ENCODE measurements around the gene TMPRSS13. TPM values are rescaled to one million over a fixed set of nuclear protein-coding genes. Genes with fewer than 3 reads are reported as not detected.

Gene TMPRSS13
- polyA plus RNA-seq, 2 of the 4 experiments (the other 2 are of a cell fraction), result not detected

- no peak for DNase-seq (ENCODE audit: low read depth in 1 of 2, low spot score in 1 of 2)
- Histone ChIP-seq H3K4me1 (no peaks in the 10 kb centered on the region), H3K27ac (no peak overlapping the region), H3K9me3 (no peaks in the 10 kb centered on the region), H3K4me3 (no peak overlapping the region), H3K4me2 (no peak overlapping the region)
- TF ChIP-seq RNF2 (IDR thresholded peaks at IDR 0.05; ENCODE audit: borderline replicate concordance, low read depth), result no peak
- POLR2A ChIA-PET, result no interaction called here
- WGBS (ENCODE audit: missing lambda C conversion rate), result 62% methylated on average over 5 of the region's 5 CpGs
- no peak for FAIRE-seq
- ATAC-seq, result no peak
- CTCF ChIA-PET, result interaction anchor here (7.0 kb wide), 1 partner anchor 13 kb away, joined by 34 read pairs; no protein-coding TSS in a partner anchor
Observed at GRCh38 chr11:117933930-117934329, 4.7 kb upstream of the TMPRSS13 start.

- no peak for DNase-seq (ENCODE audit: low read depth in 1 of 2, low spot score in 1 of 2)
- 92% methylated on average over 3 of the region's 4 CpGs for WGBS (ENCODE audit: missing lambda C conversion rate)
- no peak overlapping the region for H3K27ac ChIP-seq
- TF ChIP-seq ZFP36 (IDR thresholded peaks at IDR 0.05; ENCODE audit: borderline replicate concordance, partially characterized antibody) (no peak), MAFK (IDR thresholded peaks at IDR 0.05; ENCODE audit: partially characterized antibody) (no peak), RCOR1 (IDR thresholded peaks at IDR 0.05; ENCODE audit: low read depth, low read length) (no peak), TFCP2L1 (CRISPR knock-in tag; IDR thresholded peaks at IDR 0.05) (no peak), HOXA7 (CRISPR knock-in tag; IDR thresholded peaks at IDR 0.05) (no peak), JUN (IDR thresholded peaks at IDR 0.05) (no peak), NPAS2 (CRISPR knock-in tag; IDR thresholded peaks at IDR 0.05; ENCODE audit: borderline replicate concordance) (no peak)
- TF ChIP-seq, protein P1, sequence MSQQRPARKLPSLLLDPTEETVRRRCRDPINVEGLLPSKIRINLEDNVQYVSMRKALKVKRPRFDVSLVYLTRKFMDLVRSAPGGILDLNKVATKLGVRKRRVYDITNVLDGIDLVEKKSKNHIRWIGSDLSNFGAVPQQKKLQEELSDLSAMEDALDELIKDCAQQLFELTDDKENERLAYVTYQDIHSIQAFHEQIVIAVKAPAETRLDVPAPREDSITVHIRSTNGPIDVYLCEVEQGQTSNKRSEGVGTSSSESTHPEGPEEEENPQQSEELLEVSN (IDR thresholded peaks at IDR 0.05; ENCODE audit: borderline replicate concordance, low read depth), result no peak
- no peaks in the 10 kb centered on the region for H3K9me3 ChIP-seq
- POLR2A ChIA-PET, result no interaction called here
- H3K4me1 ChIP-seq, result no peaks in the 10 kb centered on the region
- H3K4me2 ChIP-seq, result no peak overlapping the region
- ATAC-seq, result no peak
- CTCF ChIA-PET, result interaction anchor here (7.0 kb wide), 1 partner anchor 13 kb away, joined by 34 read pairs; no protein-coding TSS in a partner anchor
- H3K4me3 ChIP-seq, result no peak overlapping the region
- no peak for FAIRE-seq
Observed at GRCh38 chr11:117933475-117933874, 4.3 kb upstream of the TMPRSS13 start.

GRCh38 chr11:117932947-117933346 is 3.7 kb upstream of the TMPRSS13 start:
- CTCF ChIA-PET, result interaction anchor here (2.4 to 7.0 kb wide), 2 partner anchors 14 to 120 kb away, joined by 9 to 34 read pairs; no protein-coding TSS in a partner anchor
- POLR2A ChIA-PET, result no interaction called here
- WGBS (ENCODE audit: missing lambda C conversion rate), result 59% methylated on average over 3 of the region's 3 CpGs
- Histone ChIP-seq H3K4me2 (no peak overlapping the region), H3K27ac (no peak overlapping the region), H3K4me3 (no peak overlapping the region), H3K9me3 (no peaks in the 10 kb centered on the region), H3K4me1 (no peaks in the 10 kb centered on the region)
- FAIRE-seq (no peak), ATAC-seq (no peak), DNase-seq (ENCODE audit: low read depth in 1 of 2, low spot score in 1 of 2) (no peak)
- TF ChIP-seq FOXS1 (CRISPR knock-in tag; IDR thresholded peaks at IDR 0.05) (no peak), KDM5A (IDR thresholded peaks at IDR 0.05) (no peak), CEBPB (IDR thresholded peaks at IDR 0.05) (no peak), HEYL (CRISPR knock-in tag; IDR thresholded peaks at IDR 0.05) (no peak), MAZ (IDR thresholded peaks at IDR 0.05; ENCODE audit: borderline replicate concordance, low read depth, low read length) (no peak), HOXA7 (CRISPR knock-in tag; IDR thresholded peaks at IDR 0.05) (no peak), CHD4 (IDR thresholded peaks at IDR 0.05; ENCODE audit: borderline replicate concordance) (no peak)

- ATAC-seq (no peak), FAIRE-seq (no peak), DNase-seq (ENCODE audit: low read depth in 1 of 2, low spot score in 1 of 2) (no peak)
- WGBS (ENCODE audit: missing lambda C conversion rate), result 76% methylated on average over 3 of the region's 6 CpGs
- Histone ChIP-seq H3K4me3 (no peak overlapping the region), H3K4me2 (no peak overlapping the region), H3K4me1 (no peaks in the 10 kb centered on the region), H3K9me3 (no peaks in the 10 kb centered on the region), H3K27ac (no peak overlapping the region)
- ChIA-PET POLR2A (no interaction called here), CTCF (interaction anchor here (2.4 to 7.0 kb wide), 2 partner anchors 15 to 121 kb away, joined by 9 to 34 read pairs; no protein-coding TSS in a partner anchor)
- TF ChIP-seq RARB (CRISPR knock-in tag; IDR thresholded peaks at IDR 0.05), result no peak
- TF ChIP-seq, protein P2, sequence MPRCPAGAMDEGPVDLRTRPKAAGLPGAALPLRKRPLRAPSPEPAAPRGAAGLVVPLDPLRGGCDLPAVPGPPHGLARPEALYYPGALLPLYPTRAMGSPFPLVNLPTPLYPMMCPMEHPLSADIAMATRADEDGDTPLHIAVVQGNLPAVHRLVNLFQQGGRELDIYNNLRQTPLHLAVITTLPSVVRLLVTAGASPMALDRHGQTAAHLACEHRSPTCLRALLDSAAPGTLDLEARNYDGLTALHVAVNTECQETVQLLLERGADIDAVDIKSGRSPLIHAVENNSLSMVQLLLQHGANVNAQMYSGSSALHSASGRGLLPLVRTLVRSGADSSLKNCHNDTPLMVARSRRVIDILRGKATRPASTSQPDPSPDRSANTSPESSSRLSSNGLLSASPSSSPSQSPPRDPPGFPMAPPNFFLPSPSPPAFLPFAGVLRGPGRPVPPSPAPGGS (IDR thresholded peaks at IDR 0.05), result no peak
- TF ChIP-seq HOXB5 (CRISPR knock-in tag; IDR thresholded peaks at IDR 0.05), result no peak
- no peak for TF ChIP-seq REST (IDR thresholded peaks at IDR 0.05)
- no peak for TF ChIP-seq MAX (IDR thresholded peaks at IDR 0.05)
- TF ChIP-seq SREBF2 (IDR thresholded peaks at IDR 0.05), result no peak
- TF ChIP-seq EHF (CRISPR knock-in tag; IDR thresholded peaks at IDR 0.05), result no peak
- TF ChIP-seq RNF2 (IDR thresholded peaks at IDR 0.05; ENCODE audit: borderline replicate concordance, low read depth), result no peak
- no peak for TF ChIP-seq PHF8 (IDR thresholded peaks at IDR 0.05; ENCODE audit: borderline replicate concordance, low read depth)
- TF ChIP-seq ZFP36 (IDR thresholded peaks at IDR 0.05; ENCODE audit: borderline replicate concordance, partially characterized antibody), result no peak
- no peak for TF ChIP-seq FOSL2 (IDR thresholded peaks at IDR 0.05)
- TF ChIP-seq FOSL2 (CRISPR knock-in tag; IDR thresholded peaks at IDR 0.05), result no peak
- no peak for TF ChIP-seq SMC3 (IDR thresholded peaks at IDR 0.05)
- no peak for TF ChIP-seq RAD21 (conservative IDR thresholded peaks at IDR 0.05 in 1 of 2, IDR thresholded peaks at IDR 0.05 in 1 of 2)
Observed at GRCh38 chr11:117932426-117932825, 3.2 kb upstream of the TMPRSS13 start.

Data from A549 (cell line).